ENCODE data around the gene MORC3. TPM values are rescaled to one million over a fixed set of nuclear protein-coding genes. Genes with fewer than 3 reads are reported as not detected.
"Not testable (repeated sequence)": the region's sequence is repeated elsewhere in the genome, so short reads cannot be mapped to it uniquely, and the experiment has no call there.

The MORC3 gene
- total RNA-seq (2014; rRNA removed; shearing (Covaris generic)): 35.4 and 49.6 TPM in 2 replicates

GRCh38 chr21:36319767-36320420 lies at the start of gene MORC3:
Gene MORC3, plus strand, starts transcription at chr21:36320197. Its CDS starts 68 bp downstream, at chr21:36320265.
- peaks cover 19% of the 10 kb centered on the region for H3K4me1 ChIP-seq (replicated peaks)
- no peaks in the 10 kb centered on the region for H3K9me3 ChIP-seq (replicated peaks)
- peak within 1 kb of the TSS; percentile 86 for H3K4me3 ChIP-seq
- peak within 1 kb of the TSS; percentile 76 for H3K27ac ChIP-seq
- DNase-seq (ENCODE audit: low read depth in 1 of 2, low spot score in 2 of 2): peak; percentile 98 to 100
- H3K27me3 ChIP-seq (replicated peaks): no peaks in the 10 kb centered on the region
- peaks cover 17% of the 10 kb centered on the region for H3K36me3 ChIP-seq

GRCh38 chr21:36270786-36271695 lies 49.0 kb upstream of the MORC3 start:
- not testable (repeated sequence) for H3K27me3 ChIP-seq (replicated peaks); H3K27ac ChIP-seq; H3K4me3 ChIP-seq; H3K36me3 ChIP-seq; DNase-seq (ENCODE audit: low read depth in 1 of 2, low spot score in 2 of 2); H3K9me3 ChIP-seq (replicated peaks); H3K4me1 ChIP-seq (replicated peaks)

GRCh38 chr21:36274128-36274527 lies 45.9 kb upstream of the MORC3 start:
- no peak overlapping the region for H3K27ac ChIP-seq
- no peaks in the 10 kb centered on the region for H3K4me1 ChIP-seq (replicated peaks)
- H3K9me3 ChIP-seq (replicated peaks): no peaks in the 10 kb centered on the region
- no peak overlapping the region for H3K4me3 ChIP-seq
- H3K27me3 ChIP-seq (replicated peaks): no peaks in the 10 kb centered on the region
- DNase-seq (ENCODE audit: low read depth in 1 of 2, low spot score in 2 of 2): no peak
- no peaks in the 10 kb centered on the region for H3K36me3 ChIP-seq

DNA sequence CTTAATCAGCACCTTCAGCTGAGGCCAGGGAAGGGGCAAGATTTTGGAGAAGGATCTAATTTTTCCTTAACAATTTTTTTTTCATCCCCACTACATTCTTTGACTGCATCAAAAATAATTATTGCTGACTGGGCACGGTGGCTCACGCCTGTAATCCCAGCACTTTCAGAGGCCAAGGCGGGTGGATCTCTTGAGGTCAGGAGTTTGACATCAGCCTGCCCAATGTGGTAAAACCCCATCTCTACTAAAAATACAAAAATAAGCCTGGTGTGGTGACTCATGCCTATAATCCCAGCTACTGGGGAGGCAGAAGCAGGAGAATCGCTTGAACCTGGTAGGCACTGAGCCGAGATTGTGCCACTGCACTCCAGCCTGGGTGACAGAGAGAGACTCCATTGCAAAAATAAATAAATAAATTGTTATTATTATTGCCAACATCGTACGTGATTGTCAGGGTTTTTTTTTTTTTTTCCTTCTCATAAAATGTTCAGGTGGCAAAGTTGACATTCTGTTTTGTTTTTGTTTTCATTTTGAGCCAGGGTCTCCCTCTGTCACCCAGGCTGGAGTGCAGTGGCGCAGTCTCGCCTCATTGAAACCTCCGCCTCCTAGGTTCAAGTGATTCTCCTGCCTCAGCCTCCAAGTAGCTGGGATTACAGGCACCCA lies 37.3 kb upstream of the MORC3 start:
- H3K27me3 ChIP-seq (replicated peaks): no peaks in the 10 kb centered on the region
- no peaks in the 10 kb centered on the region for H3K4me1 ChIP-seq (replicated peaks)
- H3K4me3 ChIP-seq: no peak overlapping the region
- no peaks in the 10 kb centered on the region for H3K9me3 ChIP-seq (replicated peaks)
- no peak for DNase-seq (ENCODE audit: low read depth in 1 of 2, low spot score in 2 of 2)
- H3K27ac ChIP-seq: no peak overlapping the region
- no peaks in the 10 kb centered on the region for H3K36me3 ChIP-seq

GRCh38 chr21:36283231-36283622 lies 36.8 kb upstream of the MORC3 start:
- not testable (repeated sequence) for DNase-seq (ENCODE audit: low read depth in 1 of 2, low spot score in 2 of 2); H3K27ac ChIP-seq; H3K36me3 ChIP-seq; H3K9me3 ChIP-seq (replicated peaks); H3K27me3 ChIP-seq (replicated peaks); H3K4me1 ChIP-seq (replicated peaks); H3K4me3 ChIP-seq

- no peak overlapping the region for H3K4me3 ChIP-seq
- H3K27ac ChIP-seq: no peak overlapping the region
- no peaks in the 10 kb centered on the region for H3K9me3 ChIP-seq (replicated peaks)
- DNase-seq (ENCODE audit: low read depth in 1 of 2, low spot score in 2 of 2): no peak
- peaks cover 4% of the 10 kb centered on the region; the same call in 1 of the 2 replicates for H3K4me1 ChIP-seq (replicated peaks)
- H3K27me3 ChIP-seq (replicated peaks): no peaks in the 10 kb centered on the region
- H3K36me3 ChIP-seq: peaks cover 3% of the 10 kb centered on the region
These were observed 31.2 kb upstream of the MORC3 start for GRCh38 chr21:36288651-36289243.

DNA sequence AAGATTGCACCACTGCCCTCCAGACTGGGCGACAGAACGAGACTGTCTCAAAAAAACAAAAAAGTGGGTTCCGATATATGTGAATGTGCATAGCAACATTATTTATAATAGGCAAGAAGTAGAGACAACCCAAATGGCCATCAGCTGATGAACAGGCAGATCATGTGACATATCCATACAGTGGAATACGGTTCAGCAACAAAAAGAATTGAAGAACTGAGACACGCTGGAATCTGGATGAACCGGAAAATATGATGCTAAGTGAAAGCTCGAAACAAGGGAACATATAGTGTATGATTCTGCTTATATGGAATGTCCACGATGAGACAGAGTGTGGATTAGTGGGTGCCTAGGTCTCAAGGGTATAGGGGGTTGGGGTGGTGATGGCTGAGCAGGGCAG lies 28.5 kb upstream of the MORC3 start:
- H3K27me3 ChIP-seq (replicated peaks): no peaks in the 10 kb centered on the region
- no peak overlapping the region for H3K27ac ChIP-seq
- H3K4me3 ChIP-seq: no peak overlapping the region
- peaks cover 4% of the 10 kb centered on the region; the same call in 1 of the 2 replicates for H3K4me1 ChIP-seq (replicated peaks)
- DNase-seq (ENCODE audit: low read depth in 1 of 2, low spot score in 2 of 2): no peak
- H3K36me3 ChIP-seq: peaks cover 3% of the 10 kb centered on the region
- no peaks in the 10 kb centered on the region for H3K9me3 ChIP-seq (replicated peaks)

DNA sequence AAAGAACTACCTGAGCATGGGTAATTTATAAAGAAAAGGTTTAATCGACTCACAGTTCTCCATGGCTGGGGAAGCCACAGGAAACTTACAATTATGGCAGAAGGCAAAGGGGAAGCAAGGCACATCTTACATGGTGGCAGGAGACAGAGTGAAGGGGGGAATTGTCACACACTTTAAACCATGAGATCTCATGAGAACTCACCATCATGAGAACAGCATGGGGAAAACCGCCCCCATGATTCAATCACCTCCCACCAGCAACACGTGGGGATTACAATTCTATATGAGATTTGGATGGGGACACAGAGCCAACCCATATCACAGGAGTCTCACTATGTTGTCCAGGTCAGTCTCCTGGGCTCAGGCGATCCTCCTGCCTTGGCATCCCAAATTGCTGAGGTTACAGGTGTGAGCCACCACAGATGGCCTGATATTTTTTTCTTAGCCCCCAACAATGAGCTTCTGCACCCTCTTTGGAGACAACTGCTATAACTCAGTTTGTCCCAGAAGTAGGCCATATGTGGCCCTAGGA lies 22.5 kb upstream of the MORC3 start:
- Histone ChIP-seq H3K36me3 (no peaks in the 10 kb centered on the region), H3K27me3 (replicated peaks) (no peaks in the 10 kb centered on the region), H3K4me1 (replicated peaks) (no peaks in the 10 kb centered on the region; the same call in 1 of the 2 replicates), H3K4me3 (no peak overlapping the region), H3K27ac (no peak overlapping the region), H3K9me3 (replicated peaks) (no peaks in the 10 kb centered on the region)
- DNase-seq (ENCODE audit: low read depth in 1 of 2, low spot score in 2 of 2): no peak

GRCh38 chr21:36297938-36298572 lies 21.9 kb upstream of the MORC3 start:
- Histone ChIP-seq H3K27me3 (replicated peaks) (no peaks in the 10 kb centered on the region), H3K4me3 (no peak overlapping the region), H3K4me1 (replicated peaks) (no peaks in the 10 kb centered on the region; the same call in 1 of the 2 replicates), H3K36me3 (no peaks in the 10 kb centered on the region), H3K27ac (no peak overlapping the region), H3K9me3 (replicated peaks) (no peaks in the 10 kb centered on the region)
- no peak for DNase-seq (ENCODE audit: low read depth in 1 of 2, low spot score in 2 of 2)

GRCh38 chr21:36306872-36307534 lies 13.0 kb upstream of the MORC3 start:
- no peak overlapping the region for H3K27ac ChIP-seq
- no peaks in the 10 kb centered on the region for H3K4me1 ChIP-seq (replicated peaks)
- no peak overlapping the region for H3K4me3 ChIP-seq
- DNase-seq (ENCODE audit: low read depth in 1 of 2, low spot score in 2 of 2): no peak
- H3K36me3 ChIP-seq: no peaks in the 10 kb centered on the region
- H3K9me3 ChIP-seq (replicated peaks): no peaks in the 10 kb centered on the region
- no peaks in the 10 kb centered on the region for H3K27me3 ChIP-seq (replicated peaks)

GRCh38 chr21:36310016-36310415 lies 10.0 kb upstream of the MORC3 start:
- no peak overlapping the region for H3K4me3 ChIP-seq
- H3K27me3 ChIP-seq (replicated peaks): no peaks in the 10 kb centered on the region
- no peaks in the 10 kb centered on the region for H3K9me3 ChIP-seq (replicated peaks)
- no peak overlapping the region for H3K27ac ChIP-seq
- DNase-seq (ENCODE audit: low read depth in 1 of 2, low spot score in 2 of 2): no peak
- no peaks in the 10 kb centered on the region for H3K4me1 ChIP-seq (replicated peaks)
- no peaks in the 10 kb centered on the region for H3K36me3 ChIP-seq

DNA sequence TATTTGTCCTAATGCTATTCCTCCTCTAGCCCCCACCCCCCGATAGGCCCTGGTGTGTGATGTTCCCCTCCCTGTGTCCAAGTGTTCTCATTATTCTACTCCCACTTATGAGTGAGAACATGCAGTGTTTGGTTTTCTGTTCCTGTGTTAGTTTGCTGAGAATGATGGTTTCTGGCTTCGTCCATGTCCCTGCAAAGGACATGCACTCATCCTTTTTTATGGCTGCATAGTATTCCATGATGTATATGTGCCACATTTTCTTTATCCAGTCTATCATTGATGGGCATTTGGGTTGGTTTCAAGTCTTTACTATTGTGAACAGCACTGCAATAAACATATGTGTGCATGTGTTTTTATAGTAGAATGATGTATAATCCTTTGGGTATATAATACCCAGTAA lies 6.6 kb upstream of the MORC3 start:
- DNase-seq (ENCODE audit: low read depth in 1 of 2, low spot score in 2 of 2); H3K36me3 ChIP-seq; H3K9me3 ChIP-seq (replicated peaks); H3K4me3 ChIP-seq; H3K27me3 ChIP-seq (replicated peaks); H3K27ac ChIP-seq; H3K4me1 ChIP-seq (replicated peaks): not testable (repeated sequence)

DNA sequence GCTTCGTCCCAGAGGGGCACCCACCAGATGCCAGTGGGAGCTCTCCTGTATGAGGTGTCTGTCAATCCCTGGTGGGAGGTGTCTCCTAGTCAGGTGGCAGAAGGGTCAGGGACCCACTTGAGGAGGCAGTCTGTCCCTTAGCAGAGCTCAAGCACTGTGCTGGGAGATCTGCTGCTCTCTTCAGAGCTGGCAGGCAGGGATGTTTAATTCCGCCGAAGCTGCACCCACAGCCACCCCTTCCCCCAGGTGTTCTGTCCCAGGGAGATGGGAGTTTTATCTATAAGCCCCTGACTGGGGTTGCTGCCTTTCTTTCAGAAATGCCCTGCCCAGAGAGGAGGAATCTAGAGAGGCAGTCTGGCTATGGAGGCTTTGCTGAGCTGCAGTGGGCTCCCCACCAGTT lies 4.0 kb upstream of the MORC3 start:
- H3K4me3 ChIP-seq; H3K27me3 ChIP-seq (replicated peaks); DNase-seq (ENCODE audit: low read depth in 1 of 2, low spot score in 2 of 2); H3K27ac ChIP-seq; H3K9me3 ChIP-seq (replicated peaks); H3K36me3 ChIP-seq; H3K4me1 ChIP-seq (replicated peaks): not testable (repeated sequence)
